Stimulated activated CD4-positive, alpha-beta T cell treated with anti-CD3 and anti-CD28 coated beads, Interleukin-15, amount 100 ng/mL, for 24 hours (primary cell): ENCODE results near the gene KRT82.
"Not testable (repeated sequence)": the region's sequence is repeated elsewhere in the genome, so short reads cannot be mapped to it uniquely, and the experiment has no call there.

ENCODE experiments used
- DNase-seq: peaks from one replicate; pipeline ENCODE4 v3.0.0-alpha.2; 2020

The KRT82 gene

DNA sequence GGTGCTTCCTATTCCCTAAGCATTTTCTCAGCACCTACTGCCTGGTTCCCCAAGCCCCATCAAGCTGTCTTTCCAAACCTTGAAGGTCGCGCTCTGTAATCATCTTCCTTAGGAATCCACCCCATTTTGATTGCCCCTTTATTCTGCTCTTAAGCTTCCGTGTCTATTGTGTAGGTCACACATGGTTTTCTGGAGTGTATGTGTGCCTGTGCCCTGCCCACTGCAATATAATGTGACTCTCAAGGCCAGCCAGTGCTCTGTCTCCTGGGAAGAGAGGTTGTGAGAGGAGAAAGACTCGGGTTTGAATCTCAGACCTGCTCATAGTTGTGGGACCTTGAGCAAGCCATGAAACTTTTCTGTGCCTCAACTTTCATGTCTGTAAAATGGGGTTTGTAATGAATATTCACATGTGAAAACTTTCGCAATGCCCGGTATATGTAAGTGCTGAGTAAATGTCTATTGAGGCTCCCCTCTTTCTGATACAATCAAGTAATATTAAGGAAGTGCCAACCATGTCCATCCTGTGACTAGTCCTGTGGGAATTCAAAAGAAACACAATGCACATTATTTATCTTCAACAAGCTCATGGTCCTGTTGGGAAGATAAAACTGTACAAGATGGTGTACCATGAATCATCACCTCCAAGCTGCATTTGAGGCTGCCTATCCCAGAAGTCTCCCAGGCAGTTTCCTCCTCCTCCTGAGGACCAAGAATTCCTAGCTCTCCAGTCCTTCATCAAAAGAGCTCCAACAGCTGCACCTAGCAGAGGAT, 28.8 kb upstream of the KRT82 start:
- DNase-seq = no peak

DNA sequence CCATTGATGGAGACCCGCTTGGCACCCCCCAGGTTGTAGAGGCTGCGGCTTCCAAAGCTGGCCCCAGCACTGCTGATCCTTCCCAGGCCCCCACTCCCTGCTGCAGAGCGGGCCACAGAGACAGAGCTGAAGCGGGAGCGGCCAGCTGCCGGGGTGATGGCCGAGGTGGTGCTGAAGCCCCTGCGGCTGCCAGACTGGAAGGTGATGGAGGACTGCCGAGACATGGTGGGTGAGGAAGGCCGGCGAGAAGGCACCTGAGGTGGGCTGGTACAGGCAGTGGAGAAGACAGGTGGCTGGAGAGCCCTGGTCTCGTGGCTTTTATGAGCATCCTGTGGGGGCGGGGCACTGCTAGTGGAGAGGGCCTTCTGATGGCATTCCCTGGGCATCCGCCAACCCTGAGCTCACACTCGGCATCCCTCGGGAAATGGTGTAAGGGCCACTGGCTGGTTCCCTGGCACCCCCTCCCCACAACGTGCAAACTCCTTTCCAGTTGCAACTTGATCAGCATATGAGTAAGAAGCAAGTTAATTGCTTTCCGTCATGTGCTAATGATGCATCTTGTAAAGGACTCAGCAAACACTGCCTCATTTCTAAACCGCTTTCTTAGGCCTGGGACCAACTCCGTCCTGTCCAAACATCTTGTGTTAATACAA, 28.1 kb upstream of the KRT82 start, which contains the start of gene KRT75:
Gene KRT75 (minus strand): TSS at position 291 of the 653 bp plus-strand sequence. CDS start 67 bp downstream, at position 224.
- DNase-seq = no peak

DNA sequence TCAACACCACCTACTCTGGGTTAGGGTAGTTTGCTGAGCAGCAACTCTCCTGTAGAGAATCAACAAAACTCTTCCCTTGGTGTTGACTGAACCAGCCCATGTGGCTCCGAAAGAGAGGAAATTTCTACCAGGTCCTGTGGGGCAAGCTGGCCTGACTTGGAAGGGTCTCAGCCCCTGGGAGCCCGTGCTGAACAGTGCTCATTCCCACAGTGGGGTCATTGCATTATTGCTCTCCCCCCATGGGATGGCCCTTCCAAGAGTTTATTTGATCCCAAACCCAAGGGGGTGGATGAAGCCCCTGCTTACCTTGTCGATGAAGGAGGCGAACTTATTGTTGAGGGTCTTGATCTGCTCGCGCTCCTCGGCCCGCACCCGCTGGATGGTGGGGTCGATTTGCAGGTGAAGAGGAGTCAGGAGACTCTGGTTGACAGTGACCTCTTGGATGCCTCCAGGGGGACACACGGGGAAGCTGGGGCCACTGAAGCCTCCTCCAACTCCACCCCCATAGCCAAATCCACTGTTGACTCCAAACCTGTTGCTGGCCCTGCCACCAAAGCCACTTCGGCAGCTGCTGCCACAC, 27.5 kb upstream of the KRT82 start:
- no peak for DNase-seq

DNA sequence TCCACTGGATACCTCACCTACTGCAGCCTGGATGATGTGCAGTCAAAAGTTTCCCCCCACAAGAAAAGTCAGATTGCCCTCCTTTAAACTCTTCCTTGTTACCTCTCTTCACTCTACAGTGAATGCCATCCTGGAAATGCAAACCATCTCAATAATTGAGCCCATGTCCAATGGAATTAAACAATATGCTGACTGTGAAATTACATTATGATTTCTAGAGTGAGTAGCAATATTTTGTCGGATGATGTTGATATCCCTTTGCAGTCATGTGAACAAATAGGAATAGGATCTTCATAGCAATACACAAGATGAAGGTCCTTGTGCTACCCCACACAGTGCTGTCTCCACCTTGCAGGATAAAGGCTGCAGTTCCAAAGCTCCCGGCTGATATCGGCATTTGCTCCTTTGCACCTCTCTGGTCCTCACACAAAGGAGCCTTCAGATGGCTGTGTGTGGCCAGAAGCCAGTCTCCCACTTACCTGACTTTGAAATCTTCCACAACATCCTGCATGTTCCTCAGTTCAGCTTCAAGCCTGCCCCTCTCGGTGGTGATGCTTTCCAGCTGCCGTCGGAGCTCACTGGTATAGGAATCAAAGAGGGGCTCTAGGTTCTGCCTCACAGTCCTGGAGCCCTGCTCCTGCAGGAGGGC, 26.5 kb upstream of the KRT82 start:
- no peak for DNase-seq

DNA sequence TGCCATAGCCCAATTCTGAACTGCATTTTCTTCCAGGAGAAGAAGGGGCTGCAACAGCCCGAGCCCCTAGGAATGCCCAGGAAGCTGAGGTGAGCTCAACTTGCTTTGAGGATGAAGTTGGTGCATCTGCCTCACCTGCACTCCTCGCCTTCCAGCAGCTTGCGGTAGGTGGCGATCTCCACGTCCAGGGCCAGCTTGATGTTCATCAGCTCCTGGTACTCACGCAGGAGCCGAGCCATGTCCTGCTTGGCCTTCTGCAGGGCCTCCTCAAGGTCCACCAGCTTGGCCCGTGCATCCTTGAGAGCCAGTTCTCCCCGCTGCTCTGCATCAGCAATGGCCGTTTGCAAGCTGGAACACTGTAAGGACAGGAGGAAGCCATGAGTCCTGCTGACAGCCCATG, 22.0 kb upstream of the KRT82 start:
- peak; percentile 7 for DNase-seq

DNA sequence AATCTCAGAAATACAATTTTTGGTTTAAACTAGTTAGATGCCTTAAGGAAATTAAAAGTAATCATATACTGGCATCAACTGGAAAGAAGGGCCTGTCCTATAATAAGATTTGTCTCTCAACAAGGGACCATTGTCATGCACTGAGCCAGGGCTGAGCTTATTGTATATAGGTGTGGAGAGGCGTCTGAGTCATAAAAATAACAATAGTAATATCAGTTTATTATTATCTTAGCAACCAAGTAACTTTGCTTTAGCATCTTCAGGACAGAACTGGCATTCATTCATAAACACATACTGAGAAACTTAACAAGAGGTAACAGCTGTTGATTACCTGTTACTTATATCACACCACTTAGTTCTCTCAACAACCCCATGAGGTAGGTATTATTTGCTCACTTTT, 20.9 kb upstream of the KRT82 start:
- no peak for DNase-seq

DNA sequence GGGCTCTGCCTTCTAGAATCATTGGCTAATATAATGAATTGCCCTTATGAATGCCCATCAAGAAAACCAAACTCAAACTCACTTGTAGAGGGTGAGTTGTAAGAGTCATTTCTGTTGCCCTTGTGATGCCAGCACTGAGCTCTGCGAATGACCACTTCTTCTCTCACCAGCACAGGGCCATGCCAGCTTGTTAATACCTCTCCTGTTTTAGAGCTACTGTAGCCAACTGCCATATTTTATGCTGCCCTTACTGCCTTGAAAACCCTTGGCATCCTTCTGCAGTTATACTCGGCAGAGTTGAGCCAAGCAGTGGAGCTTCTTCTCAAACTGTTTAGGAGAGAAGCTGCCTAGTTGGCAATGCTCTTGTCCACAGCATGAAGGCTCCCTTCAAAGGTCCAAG, 19.9 kb upstream of the KRT82 start:
- DNase-seq = no peak

DNA sequence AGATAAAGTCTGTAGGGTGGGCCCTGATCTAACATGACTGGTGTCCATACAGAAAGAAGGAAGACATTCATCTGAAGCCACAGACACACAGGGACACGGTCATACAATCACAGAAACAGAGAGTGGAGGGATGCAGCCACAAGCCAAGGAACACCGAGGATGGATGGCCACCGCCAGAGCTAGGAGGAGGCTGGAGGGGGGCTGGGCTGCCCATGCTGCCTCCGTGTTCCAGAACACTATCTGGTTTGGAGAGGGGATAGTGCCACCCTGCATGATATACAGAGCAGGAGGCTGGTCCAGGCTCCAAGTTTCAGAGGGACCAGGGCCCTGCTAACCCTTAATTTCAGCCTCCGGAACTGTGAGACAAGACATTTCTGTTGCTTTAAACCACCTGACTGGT, 19.3 kb upstream of the KRT82 start:
- no peak for DNase-seq

DNA sequence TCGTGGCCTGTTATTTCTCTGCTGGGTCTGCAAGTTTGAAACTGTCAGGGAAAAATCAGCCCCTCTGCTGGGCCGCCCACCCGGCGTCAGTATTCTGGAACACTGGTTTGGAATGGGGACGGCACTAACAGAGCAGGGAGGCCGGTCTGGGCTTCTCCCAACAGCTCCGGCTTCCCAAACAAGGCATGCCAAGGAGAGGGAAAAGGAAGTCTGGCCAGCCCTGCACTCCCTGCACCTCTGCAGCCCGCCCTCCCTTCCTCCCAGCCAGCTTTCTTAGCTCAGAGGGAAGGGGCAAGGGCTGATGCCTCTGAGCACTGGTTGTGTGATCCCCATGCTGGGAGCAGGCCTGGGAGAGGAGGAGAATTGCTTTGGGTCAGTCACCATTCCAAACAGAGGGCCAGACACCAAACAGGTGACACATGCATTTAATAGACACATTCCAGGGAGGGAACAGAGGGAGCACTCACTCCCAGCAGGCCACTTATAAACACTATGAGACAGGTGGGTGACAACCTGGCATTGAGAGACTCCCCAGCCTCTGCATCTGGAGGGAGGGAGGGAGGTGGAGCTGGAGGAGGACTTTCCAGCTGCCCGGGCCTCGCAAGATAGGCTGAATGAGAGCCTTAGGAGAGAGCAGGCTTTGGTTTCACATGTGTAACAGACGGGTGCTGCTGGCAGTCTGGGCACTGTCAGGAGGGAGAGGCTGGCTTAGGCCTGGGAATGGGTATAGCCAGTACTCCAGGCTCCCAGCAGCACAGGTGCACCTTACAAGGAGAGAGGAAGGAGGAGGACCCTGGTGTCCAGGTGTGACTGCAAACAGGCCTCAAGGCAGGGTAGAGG, 17.7 kb upstream of the KRT82 start:
- DNase-seq = no peak

DNA sequence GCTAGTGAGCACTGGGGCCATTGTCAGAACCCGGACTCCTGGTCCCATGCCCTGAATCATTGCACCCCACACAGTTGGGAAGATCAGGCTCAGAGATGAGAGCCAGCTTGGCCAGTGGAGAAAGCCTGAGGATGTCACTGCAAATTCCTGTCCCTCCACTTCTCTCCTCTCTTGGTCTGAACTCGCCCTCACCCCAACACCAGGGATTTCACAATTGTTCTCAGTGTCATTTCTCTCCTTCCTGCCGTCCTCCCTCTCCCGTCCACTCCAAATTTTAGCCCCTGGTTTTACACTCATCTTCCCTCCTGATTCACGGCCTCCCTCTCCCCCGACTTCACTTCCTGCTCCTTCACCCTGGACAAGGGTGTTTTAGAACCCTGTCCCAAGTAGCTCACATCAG, 16.9 kb upstream of the KRT82 start:
- DNase-seq = no peak

DNA sequence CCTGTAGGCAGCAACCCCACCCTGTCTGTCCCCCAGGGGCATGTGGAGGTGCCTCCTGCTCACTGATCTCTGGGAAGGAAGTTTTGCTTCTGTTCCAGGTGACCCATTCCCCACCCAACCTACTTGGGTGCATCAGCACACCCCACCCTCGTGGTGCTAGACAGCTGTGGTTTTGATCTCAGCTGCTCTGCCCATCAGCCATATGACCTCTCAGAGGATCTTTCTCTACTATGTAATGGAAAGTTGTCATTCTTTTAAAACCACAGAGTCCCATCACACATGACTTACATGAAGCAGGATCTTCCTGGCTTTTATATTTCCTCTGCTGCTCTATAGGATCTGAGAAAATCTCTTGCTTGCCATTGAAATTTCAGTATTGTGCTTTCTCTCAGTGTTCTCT, 13.5 kb upstream of the KRT82 start:
- no peak for DNase-seq

DNA sequence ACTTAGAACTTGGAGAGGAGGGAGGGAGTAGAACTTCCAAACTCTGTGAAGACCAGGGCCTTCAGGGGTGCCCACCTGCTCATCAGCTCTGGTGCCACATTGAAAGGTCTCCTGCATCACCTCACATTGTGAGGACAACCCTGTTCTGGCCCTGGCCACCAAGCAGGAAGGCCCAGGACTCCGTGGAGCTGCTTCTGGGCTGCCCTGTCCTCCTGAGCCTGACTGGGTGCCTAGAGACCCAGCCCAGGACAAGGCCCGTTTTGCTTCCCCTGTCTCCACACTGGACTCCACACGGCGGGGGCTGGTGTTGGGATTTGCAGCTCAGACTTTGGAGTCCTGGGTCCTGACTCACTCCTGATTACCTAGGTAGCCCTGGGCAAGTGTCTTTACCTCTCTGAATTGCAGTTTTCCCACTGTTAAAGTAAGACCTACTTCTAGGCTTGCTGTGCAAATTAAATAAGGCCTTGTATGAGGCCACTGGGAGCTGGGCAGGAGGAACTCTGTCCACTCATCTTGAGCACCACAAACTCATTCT, 12.5 kb upstream of the KRT82 start:
- no peak for DNase-seq

DNA sequence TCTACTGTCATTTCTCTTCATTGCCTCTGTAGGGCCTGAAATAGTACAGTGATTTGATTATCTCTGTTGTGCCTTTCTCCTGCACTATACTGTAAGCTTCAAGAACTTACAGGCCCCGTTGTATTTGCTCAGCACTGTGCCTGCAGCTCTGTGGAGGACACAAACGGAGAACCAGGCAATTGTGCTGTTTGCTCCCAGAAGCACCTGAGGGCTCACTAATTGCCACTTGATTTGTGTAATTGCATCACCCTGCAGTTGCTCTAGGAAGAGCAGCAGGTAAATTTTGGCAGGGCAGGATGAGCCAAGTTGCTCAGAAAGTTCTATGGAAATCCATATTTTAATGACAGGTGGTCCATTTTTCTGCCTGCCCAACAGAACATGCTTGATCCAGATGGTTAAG, 11.6 kb upstream of the KRT82 start:
- DNase-seq = no peak

DNA sequence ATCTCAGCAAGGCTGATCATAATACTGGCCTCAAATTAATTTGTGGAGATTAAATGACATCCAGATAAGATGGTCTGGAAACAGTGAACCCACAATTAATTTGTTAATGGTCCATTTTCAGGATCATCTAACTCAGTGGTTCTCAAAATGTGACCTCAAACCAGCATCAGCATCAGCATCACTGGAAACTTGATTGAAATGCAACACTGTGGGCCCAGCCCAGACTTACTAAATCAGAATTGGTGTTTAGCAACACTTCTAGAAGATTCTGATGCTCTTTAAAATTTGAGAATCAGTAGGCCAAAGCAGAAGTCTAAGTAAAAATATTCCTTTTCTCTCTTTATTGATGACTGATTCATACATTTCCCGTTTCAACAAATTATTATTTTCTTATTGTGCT, 10.7 kb upstream of the KRT82 start:
- DNase-seq = no peak

DNA sequence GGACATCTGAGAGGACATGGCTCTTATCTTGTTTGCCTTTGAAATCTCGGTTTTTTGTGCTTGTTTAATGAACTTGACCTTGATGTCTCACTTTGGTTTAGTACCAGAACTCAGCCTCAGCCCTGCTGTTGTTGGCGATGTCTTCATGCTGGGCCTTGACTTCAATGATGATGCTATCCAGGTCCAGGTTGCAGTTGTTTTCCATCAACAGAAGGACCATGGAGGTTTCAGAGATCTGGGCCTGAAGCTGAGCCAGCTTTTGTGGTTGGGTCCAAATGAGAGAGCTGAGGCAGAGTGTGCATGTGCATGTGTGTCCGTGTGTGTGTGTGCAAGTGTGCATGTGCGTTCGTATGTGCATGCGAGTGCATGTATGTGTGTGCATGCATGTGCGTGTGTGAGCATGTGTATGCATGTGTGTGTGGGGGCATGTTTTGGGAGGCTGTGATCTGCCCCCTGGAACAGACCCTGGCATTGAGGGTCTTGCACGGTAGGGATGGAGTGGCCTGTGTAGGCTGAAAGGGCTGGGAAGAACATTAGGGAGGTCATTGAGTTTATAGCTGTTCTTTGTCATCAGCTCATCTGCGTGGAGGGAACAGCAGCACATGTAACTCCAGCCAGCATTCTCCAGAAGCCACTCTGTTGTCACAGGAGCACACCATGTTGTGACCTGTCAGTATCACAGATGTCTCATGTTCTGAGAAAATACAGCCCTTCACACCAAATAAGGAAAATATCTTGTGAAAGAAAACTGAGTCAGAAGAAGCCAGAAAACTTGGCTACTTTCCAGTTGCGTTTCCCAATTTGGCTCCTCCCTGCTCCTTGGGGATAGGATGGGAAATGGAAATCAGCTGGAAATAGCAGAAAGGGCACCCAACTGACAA, 10.0 kb upstream of the KRT82 start:
- no peak for DNase-seq

DNA sequence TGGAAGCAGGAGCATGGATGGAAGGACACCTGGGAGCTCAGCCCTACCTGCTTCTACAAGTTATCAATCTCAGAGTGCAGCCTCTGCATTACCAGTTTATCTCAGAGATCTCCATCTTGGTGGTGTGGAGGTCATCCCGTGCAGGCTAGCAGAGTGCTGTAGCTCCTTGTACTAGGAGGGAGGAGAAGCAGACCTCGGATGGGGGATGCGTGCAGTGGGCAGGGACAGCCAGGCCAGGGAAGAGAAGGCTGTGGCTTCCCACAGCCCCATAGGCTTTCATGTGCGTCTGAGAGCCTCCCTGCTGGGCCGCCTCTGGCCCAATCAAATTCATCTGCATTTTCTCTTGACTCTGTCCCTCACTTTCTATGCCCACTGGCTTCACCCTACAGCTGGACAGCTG, 8.8 kb upstream of the KRT82 start:
- no peak for DNase-seq

DNA sequence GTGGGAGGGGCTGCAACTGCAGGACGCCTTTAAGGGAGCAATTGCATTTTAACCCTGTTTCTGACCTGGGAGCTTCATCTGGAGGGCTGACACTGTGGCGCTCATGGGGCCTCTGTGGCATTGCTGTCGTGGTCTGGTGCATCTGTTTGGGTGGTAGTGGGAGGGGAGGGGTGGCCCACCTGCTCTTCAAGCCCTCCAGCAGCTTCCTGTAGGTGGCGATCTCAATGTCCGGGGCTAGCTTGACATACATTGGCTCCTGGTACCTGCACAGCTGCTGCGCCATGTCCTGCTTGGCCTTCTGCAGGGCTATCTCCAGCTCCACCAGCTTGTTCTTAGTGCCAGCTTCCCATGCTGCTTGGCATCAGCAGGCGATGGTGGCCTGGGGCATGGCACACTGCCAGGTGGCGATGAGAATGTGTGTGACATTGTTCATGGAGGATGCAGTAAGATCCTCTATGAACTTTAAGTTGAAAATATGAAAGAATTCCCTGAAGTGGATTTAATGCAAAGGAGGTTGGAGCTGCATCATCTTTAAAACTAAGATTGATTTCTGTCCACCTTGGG, 7.7 kb upstream of the KRT82 start:
- DNase-seq = no peak

DNA sequence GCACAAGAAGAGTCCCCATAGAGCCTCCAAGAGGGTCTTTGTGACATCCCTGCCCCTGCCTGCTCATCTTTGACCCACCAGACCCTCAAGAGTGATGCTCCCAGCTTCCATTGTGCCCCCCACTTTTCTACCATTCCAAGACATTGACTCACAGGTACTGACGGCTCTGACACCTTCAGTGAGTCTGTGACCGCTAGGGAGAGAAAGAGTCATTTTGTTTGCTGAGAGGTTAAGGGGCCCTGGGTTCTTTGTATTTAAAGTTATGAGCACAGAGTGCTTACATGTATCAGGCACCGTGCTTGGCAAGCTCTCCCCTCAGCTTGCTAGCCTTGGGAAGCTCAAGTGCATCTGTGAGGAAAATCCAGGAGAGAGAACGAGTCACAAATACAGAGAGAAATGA, 7.1 kb upstream of the KRT82 start:
- no peak for DNase-seq

DNA sequence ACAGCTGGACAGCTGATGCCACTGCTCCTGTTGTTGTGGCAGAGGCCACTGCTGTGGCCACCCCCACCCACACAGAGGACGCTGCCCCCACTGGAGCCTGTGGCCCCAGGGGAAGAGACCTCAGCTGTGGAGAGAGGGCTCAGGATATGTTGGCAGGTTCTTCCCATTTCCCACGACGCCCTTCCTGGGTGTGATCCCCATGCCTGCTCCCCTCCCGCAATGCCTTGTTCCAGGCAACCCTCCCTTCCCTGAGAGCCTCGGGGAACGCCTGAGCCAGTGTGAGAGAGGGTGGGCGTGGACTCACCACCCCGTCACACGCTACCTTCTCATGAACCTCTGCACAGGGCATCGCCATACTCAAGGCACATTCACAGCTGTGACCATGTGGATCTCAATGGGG, 5.7 kb upstream of the KRT82 start:
- no peak for DNase-seq

DNA sequence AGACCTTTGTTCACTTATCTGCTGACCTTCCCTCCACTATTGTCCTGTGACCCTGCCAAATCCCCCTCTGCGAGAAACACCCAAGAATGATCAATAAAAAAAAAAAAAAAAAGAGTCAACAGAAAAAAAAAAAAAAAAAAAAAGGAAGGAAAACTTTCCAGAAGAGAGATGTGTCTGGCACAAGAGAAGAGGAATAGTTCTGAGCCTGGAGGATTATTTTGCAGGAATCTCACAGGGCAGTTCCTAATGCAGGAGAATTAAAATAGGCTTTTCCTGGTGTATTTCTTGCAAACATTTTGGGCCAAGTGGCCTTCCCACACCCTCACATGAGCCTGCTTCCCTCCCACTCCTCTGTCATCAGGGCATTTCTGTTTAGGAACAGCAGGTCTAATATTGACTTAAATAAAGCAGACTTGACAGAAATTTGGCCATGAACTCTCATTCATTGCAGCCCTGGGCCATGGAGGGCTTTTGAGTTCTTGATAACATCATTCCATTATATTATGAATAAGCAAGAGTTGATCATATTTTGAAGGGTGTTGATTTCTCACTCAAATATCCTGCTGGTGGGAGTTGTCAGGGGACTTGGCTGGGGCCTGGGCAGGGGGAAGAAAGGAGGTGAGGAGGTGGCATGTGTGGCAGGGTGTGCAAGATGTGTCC, 4.6 kb upstream of the KRT82 start:
- DNase-seq = not testable (repeated sequence)

DNA sequence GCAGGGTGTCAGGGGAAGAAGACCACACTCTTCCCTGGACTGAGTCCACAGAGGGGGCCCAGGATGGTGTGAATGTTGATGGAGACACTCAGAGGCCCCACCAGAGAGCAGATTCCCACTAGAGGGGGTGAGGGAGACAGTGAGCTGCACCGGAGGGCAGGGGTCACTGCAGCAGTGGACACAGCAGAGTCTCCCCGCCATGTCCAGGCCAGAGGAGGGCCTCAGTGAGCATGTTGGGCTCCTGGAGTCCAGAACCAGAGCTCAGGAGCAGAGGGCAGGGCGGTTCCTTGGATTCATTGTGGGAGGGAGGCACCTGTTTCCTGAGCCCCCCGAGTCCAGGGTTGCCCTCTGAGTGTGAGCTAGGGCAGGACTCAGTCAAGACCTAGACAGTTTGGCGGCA, 1.8 kb upstream of the KRT82 start:
- no peak for DNase-seq
